ENCODE results near the gene ADCY2. TPM values are rescaled to one million over a fixed set of nuclear protein-coding genes. Genes with fewer than 3 reads are reported as not detected.

Gene ADCY2
- total RNA-seq, 1 donor from 2014 or later: 18.4 TPM

DNA sequence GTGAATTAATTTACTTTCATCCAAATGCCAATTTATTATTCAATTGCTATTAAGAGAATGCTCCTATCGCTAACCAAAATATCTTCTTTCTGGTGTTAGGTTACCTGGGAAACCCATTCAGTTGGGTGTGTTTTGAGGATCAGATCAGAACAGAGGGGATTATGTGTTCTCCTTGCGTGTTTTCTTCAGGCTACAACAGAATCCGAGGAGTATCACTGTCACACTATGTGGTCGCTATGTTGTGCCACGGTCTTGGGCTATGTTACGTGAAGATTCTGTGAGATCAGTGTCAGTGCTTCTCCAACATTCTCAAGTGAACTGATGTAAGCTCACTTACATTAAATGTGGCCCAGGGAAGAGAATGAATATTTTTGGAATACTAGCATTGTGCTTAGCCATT lies 39.0 kb downstream of the ADCY2 start:
- H3K27me3 ChIP-seq: no peaks in the 10 kb centered on the region
- H3K4me3 ChIP-seq: no peak overlapping the region
- DNase-seq (ENCODE audit: extremely low spot score in 2 of 2): no peak
- no peaks in the 10 kb centered on the region for H3K9me3 ChIP-seq
- H3K27ac ChIP-seq: no peak overlapping the region
- no peaks in the 10 kb centered on the region for H3K4me1 ChIP-seq
- TF ChIP-seq POLR2A (IDR thresholded peaks at IDR 0.05): no peak
- TF ChIP-seq, protein P1, sequence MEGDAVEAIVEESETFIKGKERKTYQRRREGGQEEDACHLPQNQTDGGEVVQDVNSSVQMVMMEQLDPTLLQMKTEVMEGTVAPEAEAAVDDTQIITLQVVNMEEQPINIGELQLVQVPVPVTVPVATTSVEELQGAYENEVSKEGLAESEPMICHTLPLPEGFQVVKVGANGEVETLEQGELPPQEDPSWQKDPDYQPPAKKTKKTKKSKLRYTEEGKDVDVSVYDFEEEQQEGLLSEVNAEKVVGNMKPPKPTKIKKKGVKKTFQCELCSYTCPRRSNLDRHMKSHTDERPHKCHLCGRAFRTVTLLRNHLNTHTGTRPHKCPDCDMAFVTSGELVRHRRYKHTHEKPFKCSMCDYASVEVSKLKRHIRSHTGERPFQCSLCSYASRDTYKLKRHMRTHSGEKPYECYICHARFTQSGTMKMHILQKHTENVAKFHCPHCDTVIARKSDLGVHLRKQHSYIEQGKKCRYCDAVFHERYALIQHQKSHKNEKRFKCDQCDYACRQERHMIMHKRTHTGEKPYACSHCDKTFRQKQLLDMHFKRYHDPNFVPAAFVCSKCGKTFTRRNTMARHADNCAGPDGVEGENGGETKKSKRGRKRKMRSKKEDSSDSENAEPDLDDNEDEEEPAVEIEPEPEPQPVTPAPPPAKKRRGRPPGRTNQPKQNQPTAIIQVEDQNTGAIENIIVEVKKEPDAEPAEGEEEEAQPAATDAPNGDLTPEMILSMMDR (IDR thresholded peaks at IDR 0.05): no peak
- no peak for TF ChIP-seq POLR2AphosphoS5 (IDR thresholded peaks at IDR 0.05; ENCODE audit: insufficient read depth in 1 of 2, low read depth in 1 of 2)
- intact Hi-C loops (cut with DNase I): no loop called here
- no peaks in the 10 kb centered on the region for H3K36me3 ChIP-seq

DNA sequence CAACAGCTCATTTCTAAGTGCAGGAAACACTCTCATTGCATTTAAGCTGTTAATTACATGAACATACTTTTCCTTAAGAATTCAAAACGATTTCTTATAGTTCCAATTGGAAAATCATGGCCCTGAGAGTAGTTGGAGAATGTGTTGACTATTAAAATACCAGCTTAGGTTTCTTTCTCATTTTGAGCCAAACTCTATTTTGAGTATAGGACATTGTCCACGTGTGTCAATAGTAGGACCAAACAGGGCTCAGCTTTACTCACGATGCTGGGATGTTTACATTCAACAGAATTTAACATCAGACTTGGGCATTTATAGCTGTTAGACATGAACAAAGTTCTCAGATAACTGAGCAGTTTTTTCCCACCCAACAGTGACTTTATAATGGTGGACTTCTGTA lies 39.6 kb downstream of the ADCY2 start:
- Histone ChIP-seq H3K27me3 (no peaks in the 10 kb centered on the region), H3K27ac (no peak overlapping the region), H3K36me3 (no peaks in the 10 kb centered on the region), H3K9me3 (no peaks in the 10 kb centered on the region), H3K4me3 (no peak overlapping the region), H3K4me1 (no peaks in the 10 kb centered on the region)
- no peak for DNase-seq (ENCODE audit: extremely low spot score in 2 of 2)
- intact Hi-C loops (cut with DNase I): no loop called here
- TF ChIP-seq, protein P1 (IDR thresholded peaks at IDR 0.05): no peak
- no peak for TF ChIP-seq POLR2AphosphoS5 (IDR thresholded peaks at IDR 0.05; ENCODE audit: insufficient read depth in 1 of 2, low read depth in 1 of 2)
- TF ChIP-seq POLR2A (IDR thresholded peaks at IDR 0.05): no peak

DNA sequence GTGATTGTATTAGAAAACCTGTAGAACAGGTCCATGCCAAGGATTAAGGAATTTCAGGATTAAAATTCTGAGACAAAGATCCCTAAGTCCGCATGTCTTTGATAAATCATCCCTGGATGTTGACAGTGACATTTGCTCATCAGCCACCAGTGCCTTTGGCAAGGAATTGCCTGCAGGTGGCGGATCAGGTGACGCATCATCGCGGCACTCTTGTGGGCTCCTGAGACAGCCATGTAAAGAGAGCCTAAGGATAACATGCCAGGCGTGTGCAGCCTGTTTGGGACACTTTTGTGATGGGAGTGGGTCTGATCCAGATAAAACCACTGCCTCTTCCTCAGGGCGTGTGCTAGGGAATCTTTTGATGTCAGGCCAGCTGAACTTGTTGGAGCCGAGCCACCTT lies 40.6 kb downstream of the ADCY2 start:
- H3K9me3 ChIP-seq: no peaks in the 10 kb centered on the region
- TF ChIP-seq POLR2AphosphoS5 (IDR thresholded peaks at IDR 0.05; ENCODE audit: insufficient read depth in 1 of 2, low read depth in 1 of 2) (no peak), POLR2A (IDR thresholded peaks at IDR 0.05) (no peak)
- TF ChIP-seq, protein P1 (IDR thresholded peaks at IDR 0.05): no peak
- intact Hi-C loops (cut with DNase I): no loop called here
- H3K4me1 ChIP-seq: no peaks in the 10 kb centered on the region
- H3K27me3 ChIP-seq: no peaks in the 10 kb centered on the region
- no peak overlapping the region for H3K27ac ChIP-seq
- no peak for DNase-seq (ENCODE audit: extremely low spot score in 2 of 2)
- no peak overlapping the region for H3K4me3 ChIP-seq
- H3K36me3 ChIP-seq: no peaks in the 10 kb centered on the region

DNA sequence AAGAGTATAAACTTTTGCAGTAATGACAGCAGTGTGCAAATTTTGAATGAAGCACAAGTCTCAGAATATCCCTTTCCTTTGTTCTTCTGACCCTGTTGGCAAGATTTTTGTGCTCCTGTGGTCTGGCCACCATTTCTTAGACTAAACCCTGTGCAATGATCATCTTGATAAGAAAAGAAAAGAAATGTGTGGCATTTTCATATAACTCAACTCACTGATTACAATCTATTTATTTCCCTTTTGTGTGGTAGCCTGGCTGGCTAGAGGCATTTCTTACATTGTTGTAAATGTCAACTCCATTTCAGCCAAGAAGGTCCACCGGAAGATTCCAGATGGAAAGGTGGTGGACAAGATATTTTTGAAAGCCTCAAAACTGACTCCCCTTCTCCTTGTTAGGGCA lies 41.9 kb downstream of the ADCY2 start:
- TF ChIP-seq, protein P1 (IDR thresholded peaks at IDR 0.05): no peak
- H3K27me3 ChIP-seq: no peaks in the 10 kb centered on the region
- H3K9me3 ChIP-seq: no peaks in the 10 kb centered on the region
- no peak overlapping the region for H3K4me3 ChIP-seq
- intact Hi-C loops (cut with DNase I): no loop called here
- H3K4me1 ChIP-seq: no peaks in the 10 kb centered on the region
- no peaks in the 10 kb centered on the region for H3K36me3 ChIP-seq
- no peak overlapping the region for H3K27ac ChIP-seq
- DNase-seq (ENCODE audit: extremely low spot score in 2 of 2): no peak

DNA sequence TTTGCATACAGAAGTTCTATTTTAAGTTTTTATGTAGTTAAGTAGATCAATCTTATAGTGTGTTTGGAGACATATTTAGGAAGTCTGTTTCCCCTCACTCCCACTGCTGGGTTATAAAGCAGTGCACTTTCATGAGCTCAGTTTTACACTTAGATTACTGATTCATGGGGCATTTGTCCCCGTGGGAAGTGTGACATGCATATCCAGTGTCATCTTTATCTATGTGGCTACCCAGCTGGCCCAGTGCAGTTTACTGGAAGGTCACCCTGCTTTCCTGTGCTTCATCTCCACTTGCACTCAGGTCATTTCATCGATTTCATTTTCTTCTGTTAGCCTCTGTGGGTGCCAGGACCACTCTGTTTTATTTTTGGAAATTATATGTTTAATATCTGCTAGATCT lies 49.1 kb downstream of the ADCY2 start:
- no peaks in the 10 kb centered on the region for H3K9me3 ChIP-seq
- H3K27me3 ChIP-seq: no peaks in the 10 kb centered on the region
- H3K4me1 ChIP-seq: no peaks in the 10 kb centered on the region
- no peak overlapping the region for H3K27ac ChIP-seq
- H3K4me3 ChIP-seq: no peak overlapping the region
- intact Hi-C loops (cut with DNase I): no loop called here
- DNase-seq (ENCODE audit: extremely low spot score in 2 of 2): no peak
- no peak for TF ChIP-seq POLR2AphosphoS5 (IDR thresholded peaks at IDR 0.05; ENCODE audit: insufficient read depth in 1 of 2, low read depth in 1 of 2)
- TF ChIP-seq POLR2A (IDR thresholded peaks at IDR 0.05): no peak
- TF ChIP-seq, protein P1 (IDR thresholded peaks at IDR 0.05): no peak
- no peaks in the 10 kb centered on the region for H3K36me3 ChIP-seq
